BJ (cell line): Measurements from ENCODE around the gene PRKCA. TPM values are rescaled to one million over a fixed set of nuclear protein-coding genes. Genes with fewer than 3 reads are reported as not detected.

ENCODE experiments used
- CTCF ChIA-PET: fragments of 350-600 bp; formaldehyde crosslinking; extraction: SDS; loops from one replicate; lab custom pipeline; 2021; ENCODE audit warnings: antibody characterized with exemption, inconsistent platforms; lab: Yijun Ruan, JAX
- POLR2A ChIA-PET: fragments of 300-600 bp; sonication (Branson Sonifier 250); formaldehyde crosslinking; extraction: SDS; loops from one replicate; lab custom pipeline; 2021; ENCODE audit warnings: antibody characterized with exemption; lab: Charles Lee
- DNase-seq: peaks from one replicate; pipeline ENCODE4 v3.0.0-alpha.2; 2011; ENCODE audit warnings: low read depth
- H3K27me3 ChIP-seq: 2 replicates; pipeline ENCODE4 v1.6.0; 2011; ENCODE audit warnings: low read length; ENCODE audit not compliant: control insufficient read depth, insufficient read depth
- H3K36me3 ChIP-seq: 2 replicates; pipeline ENCODE4 v1.5.1; 2011; ENCODE audit warnings: low read length; ENCODE audit not compliant: control insufficient read depth, insufficient read depth
- H3K4me3 ChIP-seq: 2 replicates; pipeline ENCODE4 v1.5.1; 2011; ENCODE audit warnings: low read depth, mild to moderate bottlenecking, control low read depth, low read length
- polyA plus RNA-seq: library from polyadenylated mRNA; depleted of rRNA; stranded (reverse); fragments of >200 nt; gene quantifications from 2 replicates; pipeline ENCODE4 v1.2.3, GENCODE V29; 2011
- TF ChIP-seq, protein P1 (sequence below): IDR thresholded peaks from 2 replicates; pipeline ENCODE4 v1.5.1; 2011; ENCODE audit warnings: low read depth, mild to moderate bottlenecking, control low read depth, inconsistent platforms, low read length, moderate library complexity; ENCODE audit not compliant: insufficient read depth

PRKCA gene
- polyA plus RNA-seq, 1 experiment: 38.7 TPM

DNA sequence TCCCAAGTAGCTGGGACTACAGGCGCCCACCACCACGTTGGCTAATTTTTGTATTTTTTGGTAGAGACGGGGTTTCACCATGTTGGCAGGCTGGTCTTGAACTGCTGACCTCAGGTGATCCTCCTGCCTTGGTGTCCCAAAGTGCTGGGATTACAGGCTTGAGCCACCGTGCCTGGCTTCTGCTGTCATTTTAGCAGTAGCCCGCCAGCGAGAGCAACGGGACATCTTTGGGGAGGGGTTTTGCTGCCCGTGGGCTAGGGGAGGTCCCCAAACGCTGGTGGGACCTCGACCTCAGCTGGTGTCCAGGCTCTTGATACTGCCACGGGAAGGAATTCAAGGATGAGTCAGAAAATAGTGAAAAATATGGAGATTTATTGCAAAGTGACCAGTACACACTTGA lies 424.4 kb downstream of the PRKCA start:
- Histone ChIP-seq H3K36me3 (no peaks in the 10 kb centered on the region; the same call in none of the 2 replicates), H3K4me3 (no peak overlapping the region), H3K27me3 (no peaks in the 10 kb centered on the region)
- CTCF ChIA-PET: interaction anchor here (1.0 to 3.5 kb wide), 5 partner anchors 9 to 567 kb away, joined by 3 to 17 read pairs (median 3); no protein-coding TSS in a partner anchor
- TF ChIP-seq, protein P1, sequence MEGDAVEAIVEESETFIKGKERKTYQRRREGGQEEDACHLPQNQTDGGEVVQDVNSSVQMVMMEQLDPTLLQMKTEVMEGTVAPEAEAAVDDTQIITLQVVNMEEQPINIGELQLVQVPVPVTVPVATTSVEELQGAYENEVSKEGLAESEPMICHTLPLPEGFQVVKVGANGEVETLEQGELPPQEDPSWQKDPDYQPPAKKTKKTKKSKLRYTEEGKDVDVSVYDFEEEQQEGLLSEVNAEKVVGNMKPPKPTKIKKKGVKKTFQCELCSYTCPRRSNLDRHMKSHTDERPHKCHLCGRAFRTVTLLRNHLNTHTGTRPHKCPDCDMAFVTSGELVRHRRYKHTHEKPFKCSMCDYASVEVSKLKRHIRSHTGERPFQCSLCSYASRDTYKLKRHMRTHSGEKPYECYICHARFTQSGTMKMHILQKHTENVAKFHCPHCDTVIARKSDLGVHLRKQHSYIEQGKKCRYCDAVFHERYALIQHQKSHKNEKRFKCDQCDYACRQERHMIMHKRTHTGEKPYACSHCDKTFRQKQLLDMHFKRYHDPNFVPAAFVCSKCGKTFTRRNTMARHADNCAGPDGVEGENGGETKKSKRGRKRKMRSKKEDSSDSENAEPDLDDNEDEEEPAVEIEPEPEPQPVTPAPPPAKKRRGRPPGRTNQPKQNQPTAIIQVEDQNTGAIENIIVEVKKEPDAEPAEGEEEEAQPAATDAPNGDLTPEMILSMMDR: no peak
- DNase-seq: no peak
- POLR2A ChIA-PET: no interaction called here

DNA sequence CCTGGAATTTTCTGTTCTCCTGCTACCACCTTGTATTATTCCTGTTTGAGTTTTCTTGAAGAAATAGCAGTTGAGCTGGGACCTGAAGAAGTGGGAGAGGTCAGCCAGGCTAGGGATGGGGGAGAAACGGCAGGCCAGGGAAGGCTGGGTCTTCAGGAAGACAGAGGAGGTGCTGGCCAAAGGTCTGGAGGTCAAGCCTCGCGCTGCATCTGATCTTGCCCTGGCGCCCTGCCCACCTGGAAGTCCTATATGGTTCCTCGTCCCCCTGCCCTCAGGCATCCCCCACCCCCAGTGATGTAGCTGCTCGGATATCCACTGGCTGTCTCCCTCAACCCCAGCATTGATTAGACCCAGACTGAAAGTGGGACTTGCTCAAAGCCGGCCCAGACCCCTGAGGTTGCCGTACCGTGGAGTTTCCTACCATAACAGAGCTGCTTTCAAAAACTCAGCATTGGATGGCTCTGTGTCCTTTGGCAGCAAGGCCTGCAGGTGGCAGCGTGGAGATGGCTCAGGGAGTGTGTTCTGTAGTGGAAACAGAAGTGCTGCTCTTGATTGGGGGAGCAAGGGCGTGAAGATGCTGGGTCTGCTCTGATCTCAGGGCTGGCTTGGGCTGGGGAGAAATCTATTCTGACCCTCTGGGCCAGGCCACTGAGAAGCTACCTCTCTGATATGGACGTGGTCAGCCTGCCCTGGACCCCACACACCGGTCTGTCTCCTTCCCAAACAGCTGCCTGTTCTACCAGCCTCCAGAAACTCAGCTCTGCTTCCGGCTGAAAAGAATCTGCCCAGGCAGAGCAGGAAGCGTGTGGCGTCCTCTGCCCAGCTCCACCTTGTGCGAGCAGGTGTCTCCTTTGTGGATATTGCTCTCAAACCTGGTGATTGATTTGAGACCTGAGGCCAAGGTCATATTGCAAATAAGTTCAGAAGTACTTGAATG lies 425.5 kb downstream of the PRKCA start:
- Histone ChIP-seq H3K36me3 (no peaks in the 10 kb centered on the region; the same call in none of the 2 replicates), H3K27me3 (no peaks in the 10 kb centered on the region), H3K4me3 (no peak overlapping the region)
- no peak for DNase-seq
- ChIA-PET CTCF (interaction anchor here (0.6 to 3.5 kb wide), 14 partner anchors 8 to 566 kb away, joined by 3 to 17 read pairs (median 3); no protein-coding TSS in a partner anchor), POLR2A (no interaction called here)
- TF ChIP-seq, protein P1: peak; percentile 68

DNA sequence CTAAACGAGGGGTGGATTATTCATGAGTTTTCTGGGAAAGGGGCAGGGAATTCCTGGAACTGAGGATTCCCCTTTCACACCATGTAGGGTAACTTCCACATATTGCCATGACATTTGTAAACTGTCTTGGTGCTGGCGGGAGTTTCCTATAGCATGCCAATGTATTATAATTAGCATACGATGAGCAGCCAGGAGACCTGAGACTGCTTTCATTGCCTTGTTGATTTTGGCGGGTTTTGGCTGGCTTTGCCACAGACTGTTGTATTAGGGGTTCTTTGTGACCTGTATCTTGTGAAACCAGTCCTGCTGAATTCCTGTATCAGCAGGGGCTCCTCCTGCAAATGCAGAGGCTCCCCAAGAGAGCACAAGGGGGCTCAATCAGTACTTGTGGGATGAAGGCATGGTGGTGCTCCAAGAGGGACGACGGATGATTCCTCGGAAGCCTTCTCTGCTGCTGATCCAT lies 428.1 kb downstream of the PRKCA start:
- peaks cover 2% of the 10 kb centered on the region for H3K36me3 ChIP-seq
- POLR2A ChIA-PET: no interaction called here
- H3K27me3 ChIP-seq: no peaks in the 10 kb centered on the region
- CTCF ChIA-PET: no interaction called here
- DNase-seq: no peak
- TF ChIP-seq, protein P1: no peak
- no peak overlapping the region for H3K4me3 ChIP-seq

DNA sequence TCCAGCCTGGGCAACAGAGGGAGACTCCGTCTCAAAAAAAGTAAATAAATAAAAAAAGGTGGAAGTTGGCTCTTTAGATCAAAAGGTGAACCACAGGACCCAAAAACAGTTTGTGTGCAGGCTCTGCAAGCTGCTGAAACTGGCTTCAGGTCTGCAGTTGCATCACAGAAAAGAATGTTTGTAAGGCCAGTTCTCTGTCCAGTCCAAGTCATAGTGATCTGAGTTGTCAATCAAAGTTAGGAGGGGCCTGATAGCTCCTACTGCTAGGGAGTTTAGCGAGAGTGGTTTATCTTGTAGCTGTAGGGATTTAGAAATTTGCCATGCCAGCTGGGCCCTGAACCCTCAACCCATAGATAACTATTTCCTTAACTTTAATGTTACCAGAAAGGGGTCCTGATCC lies 431.3 kb downstream of the PRKCA start:
- Histone ChIP-seq H3K4me3 (no peak overlapping the region), H3K36me3 (peaks cover 5% of the 10 kb centered on the region), H3K27me3 (no peaks in the 10 kb centered on the region)
- DNase-seq: no peak
- TF ChIP-seq, protein P1: no peak
- CTCF ChIA-PET: interaction anchor here (0.7 kb wide), 1 partner anchor 17 kb away, joined by 3 read pairs; no protein-coding TSS in a partner anchor
- POLR2A ChIA-PET: no interaction called here

DNA sequence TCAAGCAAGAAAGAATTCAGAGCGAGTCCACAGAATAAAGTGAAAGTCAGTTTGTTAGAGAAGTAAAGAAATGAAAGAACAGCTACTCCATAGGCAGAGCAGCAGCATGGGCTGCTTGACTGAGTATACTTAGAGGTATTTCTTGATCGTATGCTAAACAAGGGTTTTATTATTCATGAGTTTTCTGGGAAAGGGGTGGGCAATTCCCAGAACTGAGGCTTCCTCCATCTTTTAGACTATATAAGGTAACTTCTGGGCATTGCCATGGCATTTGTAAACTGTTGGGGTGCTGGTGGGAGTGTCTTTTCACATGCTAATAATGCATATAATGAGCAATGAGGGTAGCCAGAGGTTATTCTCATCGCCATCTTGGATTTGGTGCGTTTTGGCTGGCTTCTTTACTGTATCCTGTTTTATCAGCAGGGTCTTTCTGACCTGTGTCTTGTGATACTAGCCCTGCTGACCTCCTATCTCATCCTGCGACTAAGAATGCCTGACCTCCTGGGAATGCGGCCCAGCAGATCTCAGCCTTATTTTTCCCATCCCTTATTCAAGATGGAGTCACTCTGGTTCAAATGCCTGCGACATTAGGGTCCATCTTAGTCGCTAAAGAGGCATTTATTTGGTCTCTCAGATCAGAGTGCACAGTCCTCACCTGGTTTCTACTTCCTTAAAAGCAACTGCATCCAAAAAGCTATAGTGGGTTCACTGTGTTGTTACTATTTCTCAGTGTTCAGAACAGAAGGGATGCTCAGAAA lies 432.0 kb downstream of the PRKCA start:
- H3K4me3 ChIP-seq: no peak overlapping the region
- POLR2A ChIA-PET: no interaction called here
- TF ChIP-seq, protein P1: no peak
- no peaks in the 10 kb centered on the region for H3K27me3 ChIP-seq
- no peak for DNase-seq
- H3K36me3 ChIP-seq: peaks cover 5% of the 10 kb centered on the region
- CTCF ChIA-PET: interaction anchor here (0.7 kb wide), 1 partner anchor 18 kb away, joined by 3 read pairs; no protein-coding TSS in a partner anchor
